Measurements from ENCODE around the gene EYS.
"Not testable (repeated sequence)": the region's sequence is repeated elsewhere in the genome, so short reads cannot be mapped to it uniquely, and the experiment has no call there.

EYS gene

DNA sequence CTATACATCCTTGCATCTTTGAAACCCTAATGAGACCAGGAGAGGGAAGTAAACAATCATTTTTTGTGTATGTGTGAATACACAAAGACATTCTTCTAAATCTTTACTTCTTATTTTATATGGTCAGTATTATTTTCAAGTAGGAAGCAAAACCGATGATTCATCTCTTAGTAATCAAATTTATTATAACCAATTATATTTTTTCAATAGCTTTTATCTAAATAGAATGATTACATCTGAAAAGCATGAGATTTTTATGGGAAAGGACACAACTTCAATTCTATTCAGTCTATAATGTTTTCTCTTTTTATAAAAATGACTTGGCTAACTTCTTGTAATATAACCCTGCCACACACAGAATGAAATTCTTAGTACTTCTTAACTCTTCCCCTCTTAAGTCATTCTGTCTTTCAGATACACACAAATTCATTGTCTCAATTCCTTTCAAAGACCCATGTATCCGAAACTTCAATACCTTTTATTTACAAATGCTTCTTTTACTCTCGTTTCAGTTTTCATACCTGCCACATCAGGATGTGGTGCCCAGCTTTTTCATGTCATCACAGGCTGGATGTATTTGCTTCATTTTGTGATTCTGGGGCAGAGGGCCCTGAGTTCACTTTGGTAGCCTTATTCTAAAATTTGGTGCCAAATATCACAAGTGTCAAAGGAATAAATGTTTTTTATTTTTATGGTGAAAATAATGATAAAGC, 1844.4 kb downstream of the EYS start:
- no peak for DNase-seq

DNA sequence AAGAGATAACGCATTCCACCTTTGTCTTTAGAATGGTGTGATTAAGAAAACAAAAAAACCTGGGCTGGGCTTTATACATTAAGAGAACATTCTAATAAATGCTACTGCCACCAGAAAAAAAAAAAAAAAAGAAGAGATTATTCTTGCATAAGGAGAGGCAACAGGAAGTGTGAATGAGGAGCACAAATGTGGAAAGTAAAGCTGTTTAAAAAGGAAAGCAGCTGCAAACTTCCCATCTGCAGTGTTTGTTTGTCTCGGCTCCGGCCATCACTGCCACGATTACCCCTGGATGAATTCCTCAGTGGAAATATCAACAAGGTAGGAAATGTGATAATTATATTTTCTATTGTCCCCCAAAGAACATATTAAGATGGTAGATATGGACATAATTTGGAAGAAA, 1847.5 kb downstream of the EYS start:
- DNase-seq: peak; percentile 3

DNA sequence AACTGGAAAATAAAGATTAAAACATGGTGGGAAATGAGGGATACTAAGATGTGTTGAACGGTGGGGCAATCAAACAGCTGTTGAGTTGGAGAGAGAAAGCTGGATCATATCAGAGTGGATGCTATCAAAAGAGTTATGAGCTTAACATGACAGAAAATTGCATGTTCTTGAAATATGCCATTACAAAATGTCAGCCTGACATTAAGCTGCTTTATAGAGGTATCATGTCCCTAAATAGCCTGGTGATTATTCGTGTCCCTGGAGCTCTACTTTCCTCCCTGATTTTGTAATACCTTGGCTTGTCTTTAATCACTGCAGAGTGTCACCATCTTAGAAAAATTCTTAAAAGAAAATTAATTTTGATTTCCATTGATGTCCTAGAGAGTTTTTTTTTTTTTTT, 1848.3 kb downstream of the EYS start:
- no peak for DNase-seq

DNA sequence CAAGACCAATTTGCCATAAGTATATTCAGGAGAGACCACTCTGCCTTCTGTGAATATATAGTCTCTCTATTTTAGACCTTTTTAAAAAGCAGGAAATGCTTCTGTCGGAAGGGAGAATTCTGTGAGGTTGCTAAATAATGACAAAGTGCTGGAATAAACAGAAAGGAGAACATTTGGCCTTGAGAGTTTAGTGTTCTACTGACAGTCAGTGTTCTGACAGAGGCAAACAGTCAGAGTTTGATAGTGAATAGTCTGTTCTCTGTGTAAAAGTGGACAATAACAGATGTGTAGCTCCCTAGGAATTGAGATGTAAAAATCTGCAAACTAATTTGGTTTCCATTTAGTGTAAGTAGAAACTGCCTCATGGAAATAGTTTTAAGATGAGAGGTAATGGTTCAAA, 1850.8 kb downstream of the EYS start:
- no peak for DNase-seq

DNA sequence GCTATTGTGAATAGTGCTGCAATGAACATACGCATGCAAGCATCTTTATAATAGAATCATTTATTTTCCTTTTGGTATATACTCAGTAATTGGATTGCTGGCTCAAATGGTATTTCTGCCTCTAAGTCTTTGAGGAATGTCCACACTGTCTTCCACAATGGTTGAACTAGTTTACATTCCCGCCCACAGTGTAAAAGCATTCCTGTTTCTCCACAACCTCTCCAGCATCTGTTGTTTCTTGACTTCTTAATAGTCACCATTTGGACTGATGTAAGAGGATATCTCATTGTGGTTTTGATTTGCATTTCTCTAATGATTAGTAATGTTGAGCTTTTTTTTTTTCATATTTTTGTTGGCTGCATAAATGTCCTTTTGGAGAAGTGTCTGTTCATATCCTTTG, 1862.7 kb downstream of the EYS start:
- DNase-seq: no peak

DNA sequence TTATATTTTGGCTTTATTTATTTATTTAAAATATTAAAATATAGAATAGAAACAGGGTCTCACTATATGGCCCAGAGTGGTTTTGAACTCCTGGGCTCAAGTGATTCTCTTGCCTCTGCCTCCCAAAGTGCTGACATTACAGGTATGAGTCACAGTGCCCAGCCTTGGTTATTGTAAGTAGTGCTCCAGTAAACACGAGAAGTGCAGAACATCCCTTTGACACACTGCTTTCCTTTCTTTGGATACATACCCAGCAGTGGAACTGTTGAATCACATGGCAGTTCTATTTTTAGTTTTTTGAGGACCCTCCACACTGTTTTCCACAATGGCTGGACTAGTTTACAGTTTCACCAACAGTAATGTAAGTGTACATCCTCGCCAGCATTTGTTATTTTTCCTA, 1867.5 kb downstream of the EYS start:
- peak; percentile 12 for DNase-seq

DNA sequence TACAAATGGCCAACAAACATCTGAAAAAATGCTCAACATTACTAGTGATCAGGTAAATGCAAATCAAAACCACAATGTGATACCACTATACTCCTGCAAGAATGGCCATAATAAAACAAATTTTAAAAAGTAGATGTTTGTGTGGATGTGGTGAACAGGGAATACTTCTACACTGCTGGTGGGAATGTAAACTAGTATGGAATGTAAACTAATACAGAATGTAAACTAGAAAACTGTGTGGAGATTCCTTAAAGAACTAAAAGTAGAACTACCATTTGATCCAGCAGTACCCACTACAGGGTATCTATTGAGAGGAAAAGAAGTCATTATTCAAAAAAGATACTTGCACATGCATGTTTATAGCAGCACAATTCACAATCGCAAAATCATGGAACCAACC, 1878.3 kb downstream of the EYS start:
- DNase-seq: not testable (repeated sequence)

DNA sequence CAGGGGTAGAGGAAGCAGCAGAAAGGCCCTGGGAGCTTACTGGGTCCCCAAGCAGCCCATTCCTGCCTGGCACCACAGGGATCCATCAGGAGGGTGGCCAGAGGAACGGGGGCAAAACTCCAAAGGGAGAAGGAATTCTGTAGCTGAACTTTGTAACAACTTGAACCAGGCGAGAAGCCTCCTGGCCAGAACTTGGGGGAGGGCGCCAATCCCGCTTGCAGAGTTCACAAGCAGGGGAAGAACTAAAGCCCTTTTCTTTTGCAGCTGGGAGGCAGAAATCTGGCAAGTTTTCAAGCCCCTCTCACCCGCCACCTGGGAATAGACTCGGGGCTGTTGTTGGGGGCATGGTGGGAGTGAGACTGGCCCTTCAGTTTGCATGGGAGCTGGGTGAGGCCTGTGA, 1882.3 kb downstream of the EYS start:
- DNase-seq: no peak

DNA sequence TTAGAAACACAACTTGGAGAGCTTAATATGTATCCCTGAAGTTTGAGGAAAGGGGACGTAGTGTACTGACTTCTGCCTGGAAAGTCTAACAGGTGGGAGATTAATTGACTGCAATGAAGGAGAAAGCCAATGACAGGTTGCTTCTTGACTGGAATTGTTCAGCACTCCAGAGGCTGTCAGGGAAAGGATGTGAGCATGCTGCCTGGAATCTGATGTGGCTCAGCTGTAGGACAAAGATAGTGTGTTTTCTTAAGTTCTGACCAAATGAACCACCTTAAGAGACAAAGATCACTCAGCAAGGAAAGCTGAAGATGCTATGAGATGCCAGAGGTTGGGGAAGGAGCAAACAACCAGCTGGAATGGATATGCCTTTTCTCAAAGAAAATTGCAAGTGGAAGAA, 1885.6 kb downstream of the EYS start:
- no peak for DNase-seq

DNA sequence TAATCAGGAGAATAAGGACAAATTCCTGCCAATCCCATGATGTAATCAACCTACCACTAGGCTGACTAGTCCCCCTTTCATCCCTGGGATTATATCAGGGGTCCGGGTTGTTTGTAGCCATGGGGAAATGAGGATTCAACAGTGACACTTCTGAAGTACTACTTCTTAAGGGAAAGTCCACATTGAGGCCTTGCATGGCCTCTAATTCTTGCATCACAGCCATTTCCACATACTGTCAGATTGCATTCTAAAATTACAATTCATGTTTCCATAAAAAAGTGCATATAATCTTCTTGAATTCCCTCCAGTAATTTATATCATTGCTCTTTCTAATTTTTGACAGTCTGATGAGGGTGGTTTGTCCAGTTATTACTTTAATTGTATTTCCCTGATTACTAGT, 1887.2 kb downstream of the EYS start:
- peak; percentile 17 for DNase-seq

DNA sequence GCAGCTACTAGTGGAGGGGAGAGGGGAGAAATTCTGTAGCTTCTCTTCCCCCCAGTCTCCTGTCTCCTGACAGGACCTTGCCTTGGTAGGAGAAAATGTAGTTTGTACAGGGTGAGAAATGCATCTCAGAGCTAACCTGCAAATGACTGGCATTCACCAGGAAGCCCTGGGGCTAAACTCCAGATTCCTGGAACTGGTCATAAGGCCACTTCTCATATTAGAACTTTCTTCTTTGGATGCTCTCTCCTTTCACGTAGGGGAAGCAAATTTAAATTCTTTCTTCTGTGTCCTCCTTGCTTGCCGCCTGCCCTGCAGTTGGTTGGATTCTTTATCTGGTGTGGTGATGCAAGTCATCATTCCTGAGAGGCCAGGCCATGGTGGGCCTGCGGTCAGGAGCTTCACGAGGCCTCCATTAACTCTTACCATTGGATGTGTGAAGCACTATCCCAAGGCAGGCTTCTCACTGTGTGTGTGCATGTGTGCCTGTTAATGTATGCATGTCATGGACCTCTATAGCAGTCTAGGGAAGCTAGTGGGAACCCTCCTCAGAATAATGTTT, 1889.5 kb downstream of the EYS start:
- DNase-seq: no peak

DNA sequence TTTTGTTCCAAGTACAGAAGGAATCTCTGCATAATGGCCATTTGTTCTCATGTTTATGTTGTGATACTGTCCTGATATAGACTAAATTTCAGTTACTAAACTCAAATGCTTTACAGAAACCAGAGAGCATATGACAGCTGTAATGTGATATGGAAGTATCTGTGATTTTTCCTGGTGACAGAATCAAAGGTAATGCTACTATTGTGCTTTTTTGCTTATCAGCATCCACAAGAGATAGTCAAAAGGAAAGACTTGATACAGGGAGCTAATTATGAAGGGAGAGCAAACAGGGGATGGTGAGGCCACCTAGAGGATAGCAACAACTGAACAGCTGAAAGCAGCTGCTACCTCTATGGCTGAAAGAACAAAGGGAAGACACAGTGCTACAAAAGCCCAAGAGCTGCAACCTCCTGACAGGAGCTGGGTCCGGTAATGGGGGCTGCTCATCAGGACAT, 1890.0 kb downstream of the EYS start:
- DNase-seq: peak; percentile 20

DNA sequence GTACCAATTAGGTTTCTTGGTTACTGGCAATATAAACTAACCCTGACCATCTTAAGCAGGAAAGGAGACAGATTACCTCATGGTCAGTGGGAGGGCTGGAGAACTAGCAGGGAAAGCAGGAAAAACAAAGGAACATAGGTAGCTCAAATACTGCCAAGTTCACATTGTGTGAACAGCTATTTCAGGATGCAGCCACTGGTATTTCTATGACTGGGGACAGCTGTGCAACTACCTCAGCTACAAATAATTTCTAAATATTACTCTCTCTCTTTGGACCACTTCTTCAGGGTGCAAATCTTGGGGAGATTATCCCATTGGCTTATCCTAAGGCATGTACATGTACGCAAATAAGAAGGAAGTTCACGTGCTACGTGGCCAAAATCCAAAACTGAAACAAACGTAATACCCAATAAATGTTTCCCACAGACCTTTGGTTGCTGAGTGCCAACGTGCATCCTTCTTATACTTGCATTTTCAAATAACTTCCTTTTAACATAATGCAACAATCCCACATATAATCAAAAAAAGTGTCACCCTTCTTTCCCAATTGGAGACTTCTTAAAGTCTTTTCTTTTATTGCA, 1890.5 kb downstream of the EYS start:
- DNase-seq: no peak

DNA sequence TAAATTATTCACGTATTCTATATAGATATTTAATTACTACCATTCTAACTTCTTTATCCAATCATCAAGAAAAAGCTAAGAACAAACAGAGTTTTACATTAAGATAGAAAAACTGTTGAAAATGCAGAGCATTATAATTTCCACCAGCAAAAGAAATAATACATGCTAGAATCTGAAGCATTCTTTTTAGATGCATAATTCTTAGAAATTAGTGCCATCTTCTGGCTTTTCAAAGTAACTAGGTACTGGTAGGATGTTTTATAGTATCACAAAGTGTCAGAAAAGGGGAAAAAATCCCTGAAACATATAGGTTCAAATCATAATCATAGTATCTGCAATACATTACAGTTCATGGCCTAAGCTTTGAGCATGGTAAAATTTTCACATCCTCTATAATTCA, 1892.6 kb downstream of the EYS start:
- peak; percentile 8 for DNase-seq

DNA sequence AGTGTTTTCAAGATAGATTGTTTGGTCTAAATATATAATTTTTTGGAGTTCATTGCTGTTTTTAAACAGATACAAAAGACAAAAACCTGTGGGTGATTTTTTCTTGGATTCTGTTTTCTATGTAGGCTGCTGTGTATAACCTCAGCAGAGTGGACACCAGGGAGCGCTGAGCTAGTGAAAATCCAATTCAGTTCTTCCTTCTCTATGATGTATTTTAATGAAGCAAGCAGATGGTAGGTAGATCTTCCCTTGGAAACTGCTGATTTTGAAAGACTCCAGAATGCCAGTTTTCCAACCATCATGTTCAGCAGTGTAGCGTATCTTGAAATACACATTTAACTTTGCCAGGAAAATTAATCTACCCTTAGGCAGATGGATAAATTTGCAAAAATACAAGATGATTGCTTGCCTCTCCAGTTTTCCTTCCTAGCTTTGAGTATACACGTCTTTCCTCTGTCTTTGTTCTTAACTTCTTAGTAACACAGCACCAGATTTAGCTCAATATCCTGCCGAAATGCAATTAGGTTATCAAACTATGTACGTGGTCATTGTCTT, 1893.4 kb downstream of the EYS start:
- no peak for DNase-seq

DNA sequence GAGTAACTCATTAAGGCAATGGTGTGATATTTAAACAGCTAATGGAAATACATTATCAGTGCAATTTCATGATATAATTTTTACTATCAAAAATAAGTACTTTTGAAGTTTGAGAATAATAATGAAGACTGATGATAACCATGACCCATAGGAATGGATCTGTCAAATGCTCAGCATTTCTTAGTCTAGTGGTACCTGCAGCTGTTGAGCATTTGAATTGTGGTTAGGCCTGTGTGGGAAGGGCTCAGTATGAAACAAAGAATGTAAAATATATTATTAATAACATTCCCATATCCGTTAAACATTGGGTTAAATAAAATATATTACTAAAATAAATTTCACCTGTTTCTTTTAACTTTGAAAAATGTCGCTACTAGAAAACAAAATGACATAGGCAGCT, 1898.5 kb downstream of the EYS start:
- DNase-seq: no peak

DNA sequence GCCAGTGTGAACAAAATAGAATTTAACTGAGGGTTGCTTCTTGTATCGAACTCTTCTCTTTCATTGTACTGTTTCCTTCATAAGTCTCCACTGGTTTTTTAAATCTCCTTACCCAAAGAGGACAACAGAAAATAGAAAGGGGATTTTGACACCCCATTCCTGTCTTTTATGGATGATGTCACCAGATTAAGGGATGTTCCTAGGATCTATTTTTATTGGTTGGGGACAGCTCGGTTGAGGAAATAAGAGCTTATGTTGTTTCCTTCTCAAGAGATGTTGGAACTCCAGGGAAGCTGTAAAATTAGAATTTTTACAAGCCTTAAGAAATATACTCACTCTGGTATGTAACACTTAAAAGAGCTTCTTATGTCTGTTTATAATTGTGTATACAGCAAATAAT, 1900.0 kb downstream of the EYS start:
- DNase-seq: no peak

DNA sequence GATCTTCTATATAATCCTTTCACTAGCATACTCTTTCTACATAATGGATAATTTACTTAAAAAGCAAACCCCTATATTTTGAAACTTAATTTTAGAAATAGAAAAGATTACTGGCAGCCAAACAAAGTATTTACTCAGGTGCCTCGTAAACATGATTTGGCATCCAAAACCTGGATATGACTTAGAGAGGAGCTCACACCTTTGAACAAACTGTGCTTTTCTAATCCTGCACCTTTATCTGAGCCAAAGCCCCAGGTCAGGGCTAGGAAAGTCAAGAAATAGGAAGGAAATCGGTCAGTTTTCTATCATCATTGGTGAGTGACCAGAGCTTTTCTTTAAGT, 1900.5 kb downstream of the EYS start:
- DNase-seq: no peak

DNA sequence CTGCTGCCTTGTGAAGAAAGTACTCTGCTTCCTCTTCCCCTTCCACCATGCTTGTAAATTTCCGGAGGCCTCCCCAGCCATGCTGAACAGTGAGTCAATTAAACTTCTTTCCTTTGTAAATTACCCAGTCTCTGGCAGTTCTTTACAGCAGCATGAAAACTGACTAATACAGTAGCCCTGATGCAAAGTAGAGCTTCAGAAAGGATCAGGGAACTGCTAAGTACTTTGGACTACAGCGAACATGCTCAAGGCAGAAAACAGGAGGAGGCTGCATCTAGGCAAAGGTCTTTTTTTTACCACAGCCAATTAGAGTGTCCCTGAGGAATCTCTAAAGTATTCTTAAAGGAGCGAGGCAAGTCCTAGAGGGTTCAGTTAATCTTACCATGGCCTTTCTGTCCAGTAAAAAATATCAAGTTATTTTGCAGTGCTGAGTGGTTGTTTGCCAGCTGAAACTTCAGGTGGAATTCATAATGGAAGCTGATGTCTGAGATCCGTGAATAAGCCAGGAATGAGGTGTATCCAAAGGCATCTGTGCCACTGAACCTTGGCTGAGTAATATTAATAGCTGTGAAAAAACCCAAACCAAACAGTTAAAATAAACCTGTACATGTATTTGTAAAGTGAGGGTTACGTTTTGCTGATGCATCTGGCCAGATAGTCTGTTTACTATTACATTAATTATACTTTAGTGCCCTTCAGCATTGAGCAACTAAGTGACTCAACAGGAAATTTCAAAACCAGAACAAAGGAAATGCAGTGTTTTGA, 1901.0 kb downstream of the EYS start:
- DNase-seq: peak; percentile 72

DNA sequence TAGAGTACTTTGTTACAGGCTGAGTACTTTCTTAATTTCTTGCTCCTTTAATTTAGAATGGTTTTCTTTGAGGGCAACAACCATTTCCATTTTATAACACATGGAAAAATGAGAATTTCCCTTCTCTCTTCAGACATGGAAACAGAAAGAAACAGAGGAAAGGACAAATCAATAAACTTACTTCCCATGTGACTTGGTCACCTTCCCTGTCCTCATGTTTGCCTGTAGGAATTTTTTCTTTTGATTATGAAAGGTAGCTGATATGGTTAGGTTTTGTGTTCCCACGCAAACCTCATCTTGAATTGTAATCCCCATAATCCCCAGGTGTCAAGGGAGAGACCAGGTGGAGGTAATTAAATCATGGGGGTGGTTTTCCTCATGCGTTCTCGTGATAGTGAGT, 1901.7 kb downstream of the EYS start:
- no peak for DNase-seq

DNA sequence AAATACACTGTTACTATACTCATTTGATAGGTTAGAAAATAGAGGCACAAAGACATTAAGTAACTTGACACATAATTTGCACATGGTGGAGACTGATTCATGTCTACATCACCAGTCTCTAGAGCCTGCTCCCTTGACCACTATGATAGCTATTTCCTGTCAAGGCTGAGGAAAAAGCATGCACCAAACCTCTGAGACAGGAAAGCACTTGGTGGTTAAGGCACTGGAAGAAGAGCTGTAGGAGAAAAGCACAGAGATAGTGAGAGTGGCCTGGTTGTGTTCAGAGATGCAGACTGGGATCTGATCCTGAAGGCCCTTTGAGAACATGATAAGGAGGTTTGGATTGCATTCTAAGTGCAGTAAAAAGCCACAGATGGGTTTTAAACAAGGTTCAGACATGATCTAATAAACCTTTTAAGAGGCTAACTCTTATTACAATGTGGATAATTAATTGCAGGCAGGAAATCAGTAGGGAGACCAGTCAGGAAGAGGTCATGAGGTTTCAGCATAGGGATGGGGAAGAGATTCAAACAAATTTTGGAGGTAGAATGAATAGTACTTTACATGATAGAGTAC, 1902.6 kb downstream of the EYS start:
- DNase-seq: peak; percentile 17

DNA sequence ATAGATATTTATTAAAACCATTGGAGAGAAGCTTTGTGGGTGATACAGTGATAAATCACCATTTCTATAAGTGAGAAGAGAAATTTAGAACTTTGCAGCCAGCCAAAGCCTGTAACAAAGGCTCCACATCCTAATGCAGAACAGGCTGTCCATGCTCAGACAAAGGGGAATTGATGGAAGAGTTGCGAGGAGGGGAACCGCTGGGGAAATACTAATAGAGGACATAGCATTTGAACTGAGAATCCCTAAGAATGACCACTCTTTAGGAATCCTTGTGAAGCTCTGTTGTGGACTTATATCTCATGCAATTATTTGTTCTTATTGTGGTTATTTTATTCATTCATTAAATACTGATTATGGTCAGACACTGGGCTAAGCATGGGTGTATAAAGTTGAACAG, 1903.7 kb downstream of the EYS start:
- no peak for DNase-seq

DNA sequence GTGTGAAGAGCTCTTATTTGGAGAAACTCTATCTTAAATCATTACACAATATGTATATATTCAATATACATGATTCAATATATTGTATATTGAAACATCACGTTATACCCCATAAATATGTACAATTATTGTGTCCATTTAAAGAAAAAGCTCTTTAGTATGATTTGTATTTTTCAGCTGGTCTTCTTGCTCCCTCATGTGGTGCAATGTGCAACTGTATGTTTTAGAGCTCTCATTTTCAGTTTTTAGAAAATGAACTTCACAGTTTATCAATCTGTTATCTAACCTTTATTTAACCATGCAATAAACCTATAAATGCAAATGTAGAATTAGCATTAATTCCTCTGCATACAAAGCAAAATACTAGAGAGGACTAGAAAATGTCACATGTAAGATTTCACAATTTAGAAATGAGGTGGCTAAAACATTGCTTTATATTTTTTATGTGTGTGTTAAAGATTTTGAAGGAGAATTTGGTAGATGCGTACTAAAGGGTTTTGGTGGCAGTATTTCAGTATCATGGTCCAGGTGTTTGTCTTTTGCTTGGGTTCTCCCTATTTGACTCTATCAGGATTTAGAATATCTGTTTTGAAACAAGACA, 1904.3 kb downstream of the EYS start:
- peak; percentile 57 for DNase-seq

Measured in hematopoietic multipotent progenitor cell treated with erythropoietin and hydrocortisone succinate and interleukin-3 and kit ligand, for 4 days (in vitro differentiated cells).